ENCODE measurements around the gene LENG8. TPM values are rescaled to one million over a fixed set of nuclear protein-coding genes. Genes with fewer than 3 reads are reported as not detected.

The LENG8 gene
- total RNA-seq, 4 donors from 2014 or later: 9.9 to 49.5 (median 15.5) TPM

- intact Hi-C loops (cut with DNase I; ENCODE audit: low total_unique reads): no loop called here
- in situ Hi-C loops (cut with MboI; ENCODE audit: low sequenced_read_pairs in 4 of 4): no loop called here
- H3K27me3 ChIP-seq: peaks cover 23 to 38% (median 32%) of the 10 kb centered on the region in 3 donors
Observed at GRCh38 chr19:54433697-54434096, 15.3 kb upstream of the LENG8 start.

GRCh38 chr19:54434112-54434872 is 14.7 kb upstream of the LENG8 start:
- ATAC-seq (no peak), DNase-seq (no peak)
- H3K27ac ChIP-seq: no peak overlapping the region
- H3K9me3 ChIP-seq: no peaks in the 10 kb centered on the region
- intact Hi-C loops (cut with DNase I; ENCODE audit: low total_unique reads) (no loop called here), in situ Hi-C loops (cut with MboI; ENCODE audit: low sequenced_read_pairs in 4 of 4) (no loop called here)
- TF ChIP-seq, protein P1, sequence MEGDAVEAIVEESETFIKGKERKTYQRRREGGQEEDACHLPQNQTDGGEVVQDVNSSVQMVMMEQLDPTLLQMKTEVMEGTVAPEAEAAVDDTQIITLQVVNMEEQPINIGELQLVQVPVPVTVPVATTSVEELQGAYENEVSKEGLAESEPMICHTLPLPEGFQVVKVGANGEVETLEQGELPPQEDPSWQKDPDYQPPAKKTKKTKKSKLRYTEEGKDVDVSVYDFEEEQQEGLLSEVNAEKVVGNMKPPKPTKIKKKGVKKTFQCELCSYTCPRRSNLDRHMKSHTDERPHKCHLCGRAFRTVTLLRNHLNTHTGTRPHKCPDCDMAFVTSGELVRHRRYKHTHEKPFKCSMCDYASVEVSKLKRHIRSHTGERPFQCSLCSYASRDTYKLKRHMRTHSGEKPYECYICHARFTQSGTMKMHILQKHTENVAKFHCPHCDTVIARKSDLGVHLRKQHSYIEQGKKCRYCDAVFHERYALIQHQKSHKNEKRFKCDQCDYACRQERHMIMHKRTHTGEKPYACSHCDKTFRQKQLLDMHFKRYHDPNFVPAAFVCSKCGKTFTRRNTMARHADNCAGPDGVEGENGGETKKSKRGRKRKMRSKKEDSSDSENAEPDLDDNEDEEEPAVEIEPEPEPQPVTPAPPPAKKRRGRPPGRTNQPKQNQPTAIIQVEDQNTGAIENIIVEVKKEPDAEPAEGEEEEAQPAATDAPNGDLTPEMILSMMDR (IDR thresholded peaks at IDR 0.05 in 4 of 5, conservative IDR thresholded peaks at IDR 0.05 in 1 of 5): no peak
- TF ChIP-seq POLR2A (IDR thresholded peaks at IDR 0.05): no peak
- H3K4me3 ChIP-seq: no peak overlapping the region
- no peaks in the 10 kb centered on the region for H3K36me3 ChIP-seq
- peaks cover 17 to 32% (median 26%) of the 10 kb centered on the region in 3 donors for H3K27me3 ChIP-seq
- H3K4me1 ChIP-seq: peaks cover 20 to 46% of the 10 kb centered on the region in 2 donors

More at GRCh38 chr19:54433697-54434096, 15.3 kb upstream of the LENG8 start:
- no peak overlapping the region for H3K4me3 ChIP-seq
- DNase-seq (no peak), ATAC-seq (no peak)
- H3K36me3 ChIP-seq: no peaks in the 10 kb centered on the region
- H3K4me1 ChIP-seq: peaks cover 20 to 46% of the 10 kb centered on the region in 2 donors
- no peak overlapping the region for H3K27ac ChIP-seq
- no peak for TF ChIP-seq POLR2A (IDR thresholded peaks at IDR 0.05)
- TF ChIP-seq, protein P1 (IDR thresholded peaks at IDR 0.05 in 4 of 5, conservative IDR thresholded peaks at IDR 0.05 in 1 of 5): no peak
- no peaks in the 10 kb centered on the region for H3K9me3 ChIP-seq

GRCh38 chr19:54434873-54435214 is 14.2 kb upstream of the LENG8 start:
- Histone ChIP-seq H3K4me3 (no peak overlapping the region), H3K36me3 (no peaks in the 10 kb centered on the region), H3K4me1 (peaks cover 20 to 46% of the 10 kb centered on the region in 2 donors), H3K27ac (no peak overlapping the region), H3K27me3 (peaks cover 13 to 26% (median 20%) of the 10 kb centered on the region in 3 donors), H3K9me3 (no peaks in the 10 kb centered on the region)
- no peak for TF ChIP-seq POLR2A (IDR thresholded peaks at IDR 0.05)
- TF ChIP-seq, protein P1 (IDR thresholded peaks at IDR 0.05 in 4 of 5, conservative IDR thresholded peaks at IDR 0.05 in 1 of 5): no peak
- intact Hi-C loops (cut with DNase I; ENCODE audit: low total_unique reads) (no loop called here), in situ Hi-C loops (cut with MboI; ENCODE audit: low sequenced_read_pairs in 4 of 4) (no loop called here)
- ATAC-seq (no peak), DNase-seq (no peak)

DNA sequence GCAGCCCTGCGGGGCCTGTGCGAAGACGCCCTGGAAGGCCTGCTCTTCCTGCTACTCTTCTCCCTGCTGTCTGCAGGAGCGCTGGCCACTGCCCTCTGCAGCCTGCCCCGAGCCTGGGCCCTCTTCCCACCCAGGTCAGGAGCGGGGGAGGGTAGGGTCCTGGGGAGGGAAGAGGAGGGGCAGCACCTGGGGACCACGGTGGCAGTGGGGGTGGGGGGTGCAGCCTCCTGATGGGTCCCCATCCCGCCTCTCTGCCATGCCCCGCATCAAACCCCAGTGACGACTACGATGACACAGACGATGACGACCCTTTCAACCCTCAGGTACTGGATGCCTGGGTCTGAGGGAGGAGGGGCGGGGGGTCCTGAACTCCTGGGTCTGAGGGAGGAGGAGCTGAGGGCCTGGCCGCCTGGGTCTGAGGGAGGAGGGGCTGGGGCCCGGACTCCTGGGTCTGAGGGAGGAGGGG is 13.4 kb upstream of the LENG8 start:
- no peaks in the 10 kb centered on the region for H3K36me3 ChIP-seq
- in situ Hi-C loops (cut with MboI; ENCODE audit: low sequenced_read_pairs in 4 of 4) (no loop called here), intact Hi-C loops (cut with DNase I; ENCODE audit: low total_unique reads) (no loop called here)
- no peak for ATAC-seq
- no peak for TF ChIP-seq POLR2A (IDR thresholded peaks at IDR 0.05)
- no peak overlapping the region for H3K27ac ChIP-seq
- H3K4me1 ChIP-seq: peaks cover 16 to 40% of the 10 kb centered on the region in 2 donors
- no peaks in the 10 kb centered on the region for H3K9me3 ChIP-seq
- H3K4me3 ChIP-seq: no peak overlapping the region
- DNase-seq: no peak
- H3K27me3 ChIP-seq: peaks cover 8 to 19% (median 13%) of the 10 kb centered on the region in 3 donors

DNA sequence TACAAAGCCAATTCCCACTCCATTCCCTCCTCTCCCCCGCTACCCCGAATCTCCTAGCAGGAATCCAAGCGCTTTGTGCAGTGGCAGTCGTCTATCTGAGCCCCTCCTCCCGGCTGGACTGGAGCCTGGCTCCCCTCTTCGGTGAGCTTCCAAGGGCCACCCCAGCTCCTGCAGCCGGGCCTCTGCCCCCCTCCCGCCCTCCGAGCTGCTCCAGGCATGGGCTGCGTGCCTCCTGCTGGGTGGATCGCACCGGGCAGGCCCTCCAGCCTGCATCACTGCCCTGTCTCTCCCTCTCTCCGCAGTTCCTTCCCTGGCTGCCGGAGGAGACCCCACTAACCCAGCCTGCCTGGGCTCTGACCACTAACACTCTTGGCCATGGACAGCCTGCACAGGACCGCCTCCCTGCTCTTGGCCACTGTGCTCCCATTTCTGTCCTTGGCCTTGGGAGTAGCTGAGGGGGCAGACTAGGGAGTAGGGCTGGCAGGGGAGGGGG is 12.9 kb upstream of the LENG8 start:
- no peak overlapping the region for H3K27ac ChIP-seq
- in situ Hi-C loops (cut with MboI; ENCODE audit: low sequenced_read_pairs in 4 of 4): no loop called here
- peaks cover 11 to 36% of the 10 kb centered on the region in 2 donors for H3K4me1 ChIP-seq
- no peak for DNase-seq
- H3K36me3 ChIP-seq: no peaks in the 10 kb centered on the region
- no peak for ATAC-seq
- TF ChIP-seq, protein P1 (IDR thresholded peaks at IDR 0.05 in 4 of 5, conservative IDR thresholded peaks at IDR 0.05 in 1 of 5): no peak
- no peak for TF ChIP-seq POLR2A (IDR thresholded peaks at IDR 0.05)
- intact Hi-C loops (cut with DNase I; ENCODE audit: low total_unique reads): no loop called here
- no peaks in the 10 kb centered on the region for H3K9me3 ChIP-seq
- H3K27me3 ChIP-seq: peaks cover 6 to 14% (median 10%) of the 10 kb centered on the region in 3 donors
- no peak overlapping the region for H3K4me3 ChIP-seq

Data from gastrocnemius medialis (tissue), 4 donors.